HG03060 (cell line): ENCODE data around the gene HACD2.
"Not testable (repeated sequence)": the region's sequence is repeated elsewhere in the genome, so short reads cannot be mapped to it uniquely, and the experiment has no call there.

Source experiments
- ATAC-seq: cut with Tn5 transposase; IDR thresholded peaks from one replicate; pipeline ENCODE4 v1.9.1; 2021; ENCODE audit warnings: low read depth, moderate number of reproducible peaks; ENCODE audit not compliant: unreplicated experiment

HACD2 gene

GRCh38 chr3:123613543-123613942, 28.7 kb upstream of the HACD2 start:
- ATAC-seq = no peak

- not testable (repeated sequence) for ATAC-seq
Observed at GRCh38 chr3:123611674-123612073, 26.8 kb upstream of the HACD2 start.

- no peak for ATAC-seq
Observed at GRCh38 chr3:123611082-123611481, 26.2 kb upstream of the HACD2 start.

GRCh38 chr3:123610331-123610730, 25.5 kb upstream of the HACD2 start:
- ATAC-seq = no peak

GRCh38 chr3:123609063-123609462, 24.2 kb upstream of the HACD2 start:
- ATAC-seq = no peak

- ATAC-seq = no peak
Observed at GRCh38 chr3:123608263-123608937, 23.5 kb upstream of the HACD2 start.

- ATAC-seq = no peak
Observed at GRCh38 chr3:123606527-123606926, 21.7 kb upstream of the HACD2 start.

- ATAC-seq = peak; percentile 66
Observed at GRCh38 chr3:123605789-123606234, 21.0 kb upstream of the HACD2 start.

- not testable (repeated sequence) for ATAC-seq
Observed at GRCh38 chr3:123603153-123603552, 18.3 kb upstream of the HACD2 start.

- no peak for ATAC-seq
Observed at GRCh38 chr3:123602325-123602724, 17.5 kb upstream of the HACD2 start.

GRCh38 chr3:123600863-123601262, 16.0 kb upstream of the HACD2 start:
- ATAC-seq = not testable (repeated sequence)

GRCh38 chr3:123597561-123597960, 12.7 kb upstream of the HACD2 start:
- ATAC-seq = no peak

- no peak for ATAC-seq
Observed at GRCh38 chr3:123595396-123596180, 10.7 kb upstream of the HACD2 start.

GRCh38 chr3:123593381-123593780, 8.5 kb upstream of the HACD2 start:
- ATAC-seq = no peak

GRCh38 chr3:123590685-123591450, 6.0 kb upstream of the HACD2 start:
- no peak for ATAC-seq

- no peak for ATAC-seq
Observed at GRCh38 chr3:123587401-123587800, 2.5 kb upstream of the HACD2 start.

- ATAC-seq = no peak
Observed at GRCh38 chr3:123586968-123587367, 2.1 kb upstream of the HACD2 start.

GRCh38 chr3:123586131-123586530, 1.3 kb upstream of the HACD2 start:
- ATAC-seq = no peak

GRCh38 chr3:123584284-123584987, 417 bp downstream of the HACD2 start:
- peak; percentile 9 for ATAC-seq

GRCh38 chr3:123583561-123583960, 1.3 kb downstream of the HACD2 start:
- ATAC-seq = no peak

GRCh38 chr3:123582315-123582714, 2.5 kb downstream of the HACD2 start:
- no peak for ATAC-seq
